IPS-18c (cell line): ENCODE data around the gene ANKRD9.
"Not testable (repeated sequence)": the region's sequence is repeated elsewhere in the genome, so short reads cannot be mapped to it uniquely, and the experiment has no call there.

Experiments used
- H3K4me3 ChIP-seq: 2 replicates; pipeline ENCODE4 v1.7.0; 2013; ENCODE audit warnings: low read depth, mild to moderate bottlenecking, low read length, moderate library complexity; ENCODE audit not compliant: insufficient read depth
- H3K9me3 ChIP-seq: one replicate; pipeline ENCODE4 v1.6.1; 2013; ENCODE audit warnings: mild to moderate bottlenecking, low read length, moderate library complexity; ENCODE audit not compliant: control insufficient read depth, insufficient read depth

ANKRD9 gene

DNA sequence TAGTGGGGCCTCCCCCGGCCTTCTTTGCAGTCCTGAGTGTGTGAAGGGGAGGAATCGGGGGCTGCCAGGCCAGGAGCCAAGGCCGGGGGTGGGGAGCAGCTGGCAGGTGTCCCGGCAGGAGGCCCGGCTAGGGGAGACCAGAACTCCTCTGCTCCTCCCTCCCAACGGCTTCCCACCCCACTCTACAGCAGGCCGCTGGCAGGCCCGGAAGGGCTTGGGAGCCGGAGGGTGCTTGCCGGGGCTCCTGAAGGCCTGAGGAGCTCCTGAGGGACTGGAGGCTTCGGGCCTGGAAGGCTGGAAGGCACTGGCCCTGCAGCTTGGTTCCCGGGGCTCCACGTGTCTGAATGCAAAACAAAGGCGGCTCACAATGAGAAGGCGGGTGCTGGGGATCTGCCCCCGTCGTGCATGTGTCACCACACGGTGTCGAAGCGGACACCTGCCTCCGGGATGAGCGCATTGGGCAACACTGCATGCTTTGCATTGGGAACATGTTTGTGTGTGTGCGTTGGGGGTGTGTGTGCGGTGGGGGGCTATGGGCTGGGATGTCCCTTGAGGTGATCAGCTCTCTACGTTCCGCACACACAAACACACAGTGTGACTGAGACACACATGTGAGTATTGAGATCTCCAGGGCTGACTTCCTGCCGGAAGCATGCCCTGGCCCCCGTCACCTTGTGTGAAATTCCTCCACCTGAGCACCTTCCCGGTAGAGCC is 30.9 kb upstream of the ANKRD9 start:
- H3K9me3 ChIP-seq = no peaks in the 10 kb centered on the region
- no peak overlapping the region; the same call in 1 of the 2 replicates for H3K4me3 ChIP-seq

DNA sequence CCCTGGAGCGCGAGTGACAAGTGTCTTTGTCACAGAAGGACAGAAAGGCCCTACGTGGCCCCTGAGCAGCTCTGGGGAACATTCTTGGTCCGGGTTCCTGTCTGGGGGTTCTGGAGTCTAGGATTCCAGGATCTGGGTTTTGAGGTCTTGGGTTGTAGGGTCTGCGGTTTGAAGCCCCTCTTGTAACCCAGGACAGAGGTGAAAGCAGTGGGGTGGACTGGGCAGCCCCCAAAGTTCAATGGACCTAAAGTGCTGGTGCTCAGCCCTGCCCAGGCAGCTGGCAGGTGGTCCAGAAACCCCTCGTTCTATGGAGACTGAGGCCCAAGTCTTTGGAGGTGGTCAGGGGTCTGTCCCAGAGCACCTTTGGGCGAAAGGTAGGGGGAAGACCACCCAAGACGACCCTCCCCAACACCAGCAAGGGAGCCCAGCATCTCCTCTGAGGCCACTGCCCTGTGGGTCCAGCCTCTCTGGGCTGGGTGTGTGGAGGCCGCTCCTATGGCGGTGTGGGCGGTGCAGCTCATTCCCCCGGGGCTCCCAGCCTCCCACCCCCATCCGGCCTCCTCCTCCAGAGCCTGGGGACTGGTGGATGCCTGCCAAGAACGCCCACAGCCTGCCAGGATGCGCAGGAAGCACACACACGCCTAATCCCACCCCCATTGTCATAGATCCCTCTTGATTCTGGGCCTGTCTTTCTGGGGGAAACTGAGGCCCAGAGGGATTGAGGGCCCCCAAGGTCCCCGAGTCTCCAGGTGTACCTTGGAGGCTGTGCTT is 30.2 kb upstream of the ANKRD9 start:
- H3K4me3 ChIP-seq = no peak overlapping the region
- H3K9me3 ChIP-seq = no peaks in the 10 kb centered on the region

DNA sequence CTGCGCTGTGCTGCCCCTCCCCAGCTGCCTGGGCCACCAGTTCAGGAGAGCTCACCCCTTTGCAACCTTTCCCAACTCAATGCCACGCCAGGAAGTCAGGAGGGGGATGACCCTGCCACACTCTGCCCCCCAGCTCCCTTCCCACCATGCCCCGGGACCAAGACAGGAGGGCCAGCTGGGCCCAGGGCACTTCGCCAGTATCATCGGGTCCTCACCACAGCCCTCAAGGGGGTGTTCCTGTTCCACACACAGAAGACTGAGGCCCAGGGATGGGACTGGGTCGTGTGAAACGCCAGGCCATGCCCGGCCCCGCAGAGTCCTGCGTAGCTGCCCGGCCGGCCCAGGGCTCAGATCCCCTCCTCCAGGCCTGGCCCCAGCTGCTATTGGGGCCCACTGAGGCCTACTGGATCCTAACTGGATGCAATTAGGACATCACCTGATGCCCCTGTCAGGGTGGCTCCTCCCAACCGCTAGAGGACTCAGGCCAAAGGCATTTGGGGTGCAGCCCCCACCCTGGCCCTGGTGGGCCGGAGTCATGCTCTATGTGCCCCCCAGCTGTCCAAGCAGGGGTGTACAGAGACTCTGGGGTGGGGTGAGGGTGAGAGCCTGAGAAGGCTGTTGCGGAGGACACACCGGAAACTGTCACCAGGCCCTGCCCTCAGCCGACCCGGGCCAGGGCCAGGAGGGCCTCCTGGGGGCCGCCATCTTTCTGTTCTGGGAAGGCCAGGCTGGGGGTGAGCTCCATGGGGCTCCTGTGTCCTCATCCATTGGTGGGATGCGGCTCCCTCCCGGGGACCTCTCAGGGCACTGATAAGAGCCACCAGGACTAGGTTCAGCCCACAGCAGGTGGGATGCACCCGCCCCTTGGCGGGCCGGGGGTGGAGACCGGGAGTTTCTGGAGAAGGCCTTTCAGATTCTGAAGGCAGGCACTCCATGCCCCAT is 29.3 kb upstream of the ANKRD9 start:
- no peak overlapping the region for H3K4me3 ChIP-seq
- no peaks in the 10 kb centered on the region for H3K9me3 ChIP-seq

DNA sequence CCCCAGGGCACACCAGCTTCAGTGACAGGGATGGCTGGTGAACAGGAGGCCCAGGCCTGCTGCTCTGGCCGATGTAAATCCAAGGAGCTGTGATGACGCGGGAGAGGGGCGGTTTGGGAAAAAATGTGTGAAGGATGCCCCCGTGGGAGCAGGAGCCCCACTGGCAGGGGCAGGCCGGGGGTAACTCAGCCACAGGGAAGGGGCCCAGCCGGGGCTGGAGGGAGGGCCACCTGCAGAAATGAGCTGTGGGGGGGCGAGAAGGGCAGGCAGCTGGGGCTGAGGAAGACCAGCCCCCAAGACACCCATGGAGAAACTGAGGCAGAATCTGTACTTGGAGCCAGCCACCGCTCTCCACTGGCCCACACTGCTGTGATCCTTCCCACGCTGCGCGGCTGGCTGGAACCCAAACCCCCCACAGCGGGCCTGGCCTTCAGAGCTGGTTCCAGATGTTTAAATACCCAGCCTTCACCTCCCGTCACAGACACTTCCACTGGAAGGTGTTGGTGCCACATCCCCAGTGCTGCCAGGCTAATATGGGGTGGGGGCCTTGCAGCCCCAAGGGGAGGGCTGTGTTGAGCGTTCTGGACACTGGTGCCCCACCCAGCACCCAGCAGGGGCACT is 28.5 kb upstream of the ANKRD9 start:
- Histone ChIP-seq H3K4me3 (no peak overlapping the region), H3K9me3 (no peaks in the 10 kb centered on the region)

DNA sequence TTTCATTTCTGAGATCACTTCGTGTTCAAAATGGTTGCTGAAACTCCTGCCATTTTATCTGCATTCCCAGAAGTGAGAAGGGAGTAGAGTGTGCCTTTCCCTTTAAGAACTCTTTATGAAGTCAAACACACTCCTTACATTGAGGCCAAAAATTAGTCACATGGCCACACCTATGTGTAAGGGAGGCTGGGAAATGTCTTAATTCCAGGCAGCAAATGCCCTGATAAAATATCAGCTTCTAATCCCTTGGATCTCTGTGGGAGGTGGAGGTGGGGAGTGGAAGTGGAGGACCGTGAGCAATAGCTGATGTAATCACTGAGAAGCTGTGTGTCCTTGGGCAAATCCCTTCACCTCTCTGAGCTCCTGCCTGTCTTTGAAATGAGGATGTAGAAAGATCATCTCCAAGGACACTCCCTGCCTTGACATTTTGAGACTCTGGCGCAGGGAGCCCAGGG is 22.7 kb upstream of the ANKRD9 start:
- Histone ChIP-seq H3K9me3 (peaks cover 3% of the 10 kb centered on the region), H3K4me3 (no peak overlapping the region)

DNA sequence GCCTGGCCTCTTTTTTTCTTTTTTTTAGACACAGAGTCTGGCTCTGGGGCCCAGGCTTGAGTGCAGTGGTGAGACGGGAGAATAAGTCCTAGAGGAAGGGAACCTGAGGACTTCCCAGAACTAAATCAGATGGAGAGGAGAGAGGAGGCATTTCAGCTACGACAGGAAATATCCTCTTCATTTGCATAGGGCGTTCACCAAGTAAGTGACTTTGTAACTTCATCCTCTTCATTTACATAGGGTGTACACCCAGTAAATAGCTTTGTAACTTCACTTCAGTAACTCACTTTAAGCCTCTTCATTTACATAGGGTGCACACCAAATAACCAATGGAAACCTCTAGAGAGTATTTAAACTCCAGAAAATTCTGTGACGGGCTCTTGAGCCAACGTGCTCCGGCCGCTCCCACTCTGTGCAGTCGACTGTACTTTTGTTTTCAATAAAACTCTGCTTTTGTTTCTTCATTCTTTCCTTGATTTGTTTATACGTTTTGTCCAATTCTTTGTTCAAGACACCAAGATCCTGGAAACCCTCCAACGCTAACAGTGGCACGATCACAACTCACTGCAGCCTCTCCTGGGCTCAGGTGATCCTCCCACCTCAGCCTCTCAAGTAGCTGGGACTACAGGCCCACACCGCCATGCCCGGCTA is 21.4 kb upstream of the ANKRD9 start:
- Histone ChIP-seq H3K9me3 (peaks cover 3% of the 10 kb centered on the region), H3K4me3 (no peak overlapping the region)

DNA sequence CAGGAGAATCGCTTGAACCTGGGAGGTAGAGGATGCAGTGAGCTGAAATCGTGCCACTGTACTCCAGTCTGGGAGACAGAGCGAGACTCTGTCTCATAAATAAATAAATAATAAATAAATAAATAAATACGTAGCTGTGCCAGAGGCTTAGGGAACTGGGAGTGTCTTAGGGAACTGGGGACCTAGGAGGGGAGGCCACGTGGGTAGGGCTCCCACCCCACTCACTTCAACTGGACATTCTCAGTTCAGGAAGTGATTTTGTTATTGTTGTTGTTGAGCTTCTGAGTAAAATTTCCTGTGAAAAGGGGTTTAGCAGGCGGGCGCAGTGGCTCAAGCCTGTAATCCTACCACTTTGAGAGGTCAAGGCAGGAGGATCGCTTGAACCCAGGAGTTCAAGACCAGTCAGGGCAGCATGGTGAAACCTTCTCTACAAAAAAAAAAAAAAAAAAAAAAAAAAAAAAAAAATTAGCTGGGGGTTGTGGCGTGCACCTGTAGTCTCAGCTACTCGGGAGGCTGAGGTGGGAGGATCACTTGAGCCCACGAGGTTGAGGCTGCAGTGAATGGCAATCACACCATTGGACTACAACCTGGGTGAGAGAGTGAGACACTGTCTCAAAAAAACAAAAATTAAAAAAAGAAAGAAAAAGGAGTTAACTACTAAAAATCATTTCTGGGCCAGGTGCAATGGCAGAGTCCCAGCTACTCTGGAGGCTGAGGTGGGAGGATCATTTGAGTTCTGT is 19.0 kb upstream of the ANKRD9 start:
- no peak overlapping the region for H3K4me3 ChIP-seq
- peaks cover 3% of the 10 kb centered on the region for H3K9me3 ChIP-seq

DNA sequence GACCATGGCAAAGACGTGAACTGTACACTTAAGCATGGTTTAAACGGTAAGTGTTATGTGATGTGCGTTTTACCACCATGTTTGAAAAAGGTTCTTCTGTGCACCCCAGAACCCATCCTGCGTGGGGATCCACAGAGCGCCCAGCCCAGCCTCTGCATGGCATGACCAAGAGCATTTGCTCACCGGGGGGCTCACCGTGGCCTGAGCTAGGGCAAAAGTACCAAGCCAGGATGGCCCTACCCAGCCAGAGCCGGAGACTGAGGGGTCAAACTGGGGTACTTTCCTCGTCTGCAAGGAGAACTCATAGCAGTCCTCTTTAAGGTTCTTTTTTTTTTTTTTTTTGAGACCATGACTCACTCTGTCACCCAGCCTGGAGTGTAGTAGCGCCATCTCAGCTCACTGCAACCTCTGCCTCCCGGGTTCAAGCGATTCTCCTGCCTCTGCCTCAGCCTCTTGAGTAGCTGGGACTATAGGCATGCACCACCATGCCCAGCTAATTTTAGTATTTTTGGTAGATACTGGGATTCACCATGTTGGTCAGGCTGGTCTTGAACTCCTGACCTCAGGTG is 16.4 kb upstream of the ANKRD9 start:
- peaks cover 3% of the 10 kb centered on the region for H3K9me3 ChIP-seq
- H3K4me3 ChIP-seq = no peak overlapping the region

DNA sequence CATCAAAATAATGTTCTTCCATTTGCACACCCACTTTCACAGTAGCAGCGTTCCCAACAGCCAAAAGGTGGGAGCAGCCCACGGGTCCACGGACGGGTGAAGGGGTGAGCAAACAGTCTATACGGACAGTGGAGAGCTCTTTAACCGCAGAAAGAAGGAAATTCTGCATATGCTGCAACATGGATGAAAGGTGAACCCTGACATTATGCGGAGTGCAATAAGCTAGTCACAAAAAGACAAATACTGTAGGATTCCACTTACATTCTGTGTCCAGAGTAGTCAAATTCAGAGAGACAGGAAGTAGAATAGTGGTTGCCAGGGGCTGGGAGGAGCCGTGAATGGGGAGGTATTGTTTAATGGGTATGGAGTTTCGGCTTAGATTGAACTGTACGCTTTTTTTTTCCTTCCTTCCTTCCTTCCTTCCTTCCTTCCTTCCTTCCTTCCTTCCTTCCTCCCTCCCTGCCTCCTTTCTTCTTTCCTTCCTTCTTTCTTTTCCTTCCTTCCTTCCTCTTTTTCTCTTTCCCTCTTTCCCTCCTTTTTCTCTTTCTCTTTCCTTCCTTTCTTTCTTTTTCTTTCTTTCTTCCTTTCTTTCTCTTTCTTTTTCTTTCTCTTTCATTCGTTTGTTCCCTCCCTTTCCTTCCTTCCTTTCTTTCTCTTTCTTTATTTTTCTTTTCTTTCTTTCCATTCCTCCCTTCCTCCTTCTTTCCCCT is 15.8 kb upstream of the ANKRD9 start:
- Histone ChIP-seq H3K9me3 (peaks cover 3% of the 10 kb centered on the region), H3K4me3 (peak overlapping the region; percentile 54)

DNA sequence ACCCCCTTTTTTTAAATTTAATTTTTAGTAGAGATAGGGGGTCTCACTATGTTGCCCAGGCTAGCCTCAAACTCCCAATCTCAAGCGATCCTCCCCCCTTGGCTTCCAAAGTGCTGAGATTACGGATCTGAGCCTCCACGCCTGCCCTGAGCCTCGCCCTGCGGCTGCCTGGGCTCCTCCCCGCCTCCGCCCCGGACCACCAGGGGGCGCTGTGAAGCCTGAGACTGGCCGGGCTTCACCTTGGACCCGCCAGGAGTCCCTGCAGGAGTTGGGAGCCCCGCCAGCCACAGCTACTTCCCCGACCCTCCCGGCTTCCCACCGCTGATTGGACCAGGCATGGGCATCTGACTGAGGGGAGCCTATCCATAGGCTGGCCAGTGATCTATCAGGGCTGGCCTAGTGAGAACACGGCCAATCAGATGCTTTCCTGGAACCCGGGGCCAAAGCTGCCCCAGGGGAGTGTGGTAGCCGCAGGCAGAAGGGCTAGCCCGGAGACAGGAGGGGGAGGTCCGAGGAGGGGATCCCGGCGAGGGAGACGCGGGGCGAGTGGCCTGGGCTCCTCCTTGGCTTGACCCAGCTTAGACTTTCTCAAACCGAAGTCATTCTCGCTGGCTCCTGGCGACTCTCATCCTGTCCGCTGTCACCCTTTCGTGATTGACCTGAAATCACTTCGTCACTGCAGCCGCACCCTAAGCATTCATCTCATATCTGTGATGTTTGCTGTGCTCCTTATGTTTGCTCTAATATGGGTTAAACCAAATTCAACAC is 15.1 kb upstream of the ANKRD9 start:
- Histone ChIP-seq H3K4me3 (peak overlapping the region; percentile 54), H3K9me3 (peaks cover 3% of the 10 kb centered on the region)

DNA sequence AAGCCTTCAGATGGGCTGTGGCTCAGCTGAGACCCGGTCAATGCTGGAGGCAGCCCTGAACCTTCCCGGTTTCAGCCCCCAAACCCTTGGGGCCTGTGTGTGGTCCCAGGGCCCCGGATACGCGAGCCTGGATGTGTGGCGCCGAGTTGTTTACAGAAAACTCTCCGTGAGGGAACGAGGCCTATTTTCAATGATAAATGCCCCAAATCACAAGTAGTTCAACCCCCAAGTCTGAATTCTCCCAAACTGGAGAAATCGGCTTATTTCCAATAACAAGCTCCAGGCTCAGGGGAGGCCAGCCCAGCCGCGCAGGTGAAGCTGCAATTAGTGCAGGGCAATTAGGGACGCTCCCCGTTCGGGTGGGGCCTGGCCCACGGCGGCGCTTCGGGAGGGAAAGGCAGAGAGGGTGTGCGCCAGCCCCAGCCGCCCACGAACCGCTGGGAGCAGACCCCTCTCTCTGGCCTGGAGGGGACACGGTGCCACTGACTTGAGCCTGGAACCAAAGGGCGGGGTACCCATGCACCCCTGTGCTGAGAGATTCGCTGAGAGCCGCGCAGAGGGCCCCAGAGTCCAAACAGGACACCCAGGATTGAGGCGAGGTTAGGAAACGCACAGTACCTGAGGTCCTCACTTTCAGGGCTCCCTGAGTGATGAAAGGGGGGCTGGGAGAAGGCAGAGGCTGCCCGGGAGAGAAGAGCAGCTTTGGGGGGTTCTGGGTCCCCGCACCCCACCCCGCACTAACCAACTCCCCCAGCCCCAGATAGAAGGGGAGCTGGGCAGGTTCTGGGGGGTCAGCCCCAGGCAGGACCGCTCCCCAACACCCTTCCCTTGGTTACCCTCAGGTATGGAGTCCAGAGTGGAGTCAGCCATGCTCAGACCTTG is 14.2 kb upstream of the ANKRD9 start:
- Histone ChIP-seq H3K9me3 (peaks cover 3% of the 10 kb centered on the region), H3K4me3 (no peak overlapping the region)

DNA sequence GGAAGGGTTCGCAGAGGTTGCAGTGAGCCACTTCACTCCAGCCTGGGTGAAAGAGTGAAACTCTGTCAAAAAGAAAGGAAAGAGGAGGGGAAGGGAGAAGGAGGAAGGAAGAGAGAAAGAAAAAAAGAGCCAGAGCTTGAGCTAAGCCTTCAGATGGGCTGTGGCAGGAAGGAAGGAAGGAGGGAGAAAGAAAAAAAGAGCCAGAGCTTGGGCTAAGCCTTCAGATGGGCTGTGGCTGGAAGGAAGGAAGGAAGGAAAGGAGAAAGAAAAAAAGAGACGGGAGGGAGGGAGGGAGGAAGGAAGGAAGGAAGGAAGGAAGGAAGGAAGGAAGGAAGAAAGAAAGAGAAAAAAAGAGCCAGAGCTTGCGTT is 13.6 kb upstream of the ANKRD9 start:
- H3K4me3 ChIP-seq = no peak overlapping the region

DNA sequence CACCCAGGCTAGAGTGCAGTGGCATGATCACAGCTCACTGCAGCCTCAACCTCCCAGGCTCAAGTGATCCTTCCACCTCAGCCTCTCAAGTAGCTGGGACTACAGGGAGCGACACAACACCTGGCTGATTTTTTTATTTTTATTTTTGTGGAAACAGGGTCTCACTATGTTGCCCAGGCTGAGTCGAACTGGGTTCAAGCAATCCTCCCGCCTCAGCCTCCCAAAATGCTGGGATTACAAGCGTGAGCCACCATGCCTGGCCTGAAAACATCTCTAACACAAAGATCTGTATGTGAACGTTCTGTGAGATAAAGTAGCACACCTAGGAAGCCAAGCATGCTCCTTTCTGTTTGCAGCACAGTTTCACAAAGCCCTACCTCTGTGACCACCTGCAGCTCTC is 10.1 kb upstream of the ANKRD9 start:
- H3K4me3 ChIP-seq, H3K9me3 ChIP-seq: not testable (repeated sequence)

More for the DNA sequence above, 13.6 kb upstream of the ANKRD9 start:
- H3K9me3 ChIP-seq = peaks cover 3% of the 10 kb centered on the region

DNA sequence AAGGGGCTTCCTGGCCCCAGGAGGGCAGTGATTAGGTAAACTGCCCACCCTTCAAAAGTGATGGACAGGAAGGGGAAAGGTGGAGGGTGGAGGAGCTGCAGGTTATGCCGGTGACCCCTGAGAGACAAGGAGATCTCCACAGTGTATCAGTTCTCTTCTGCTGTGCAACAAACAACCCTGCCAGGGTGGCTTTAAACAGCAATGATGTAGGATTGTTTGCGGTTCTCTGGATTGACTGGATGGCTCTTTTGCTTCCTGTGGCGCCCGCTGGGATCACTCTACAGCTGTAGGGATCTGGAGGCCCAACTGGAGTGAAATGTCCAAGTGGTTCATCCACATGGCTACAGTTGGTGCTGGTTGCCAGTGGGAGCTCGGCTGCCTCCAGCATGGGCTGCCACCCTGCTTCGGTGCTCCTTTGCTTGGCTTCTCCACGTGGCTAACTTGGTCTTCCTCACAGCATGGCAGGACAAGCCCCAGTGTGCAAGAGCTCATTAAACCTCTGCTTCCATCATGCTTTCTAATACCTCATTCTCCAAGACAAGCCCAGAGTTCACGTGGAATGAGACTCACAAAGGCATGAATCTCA is 8.6 kb upstream of the ANKRD9 start:
- H3K4me3 ChIP-seq = no peak overlapping the region

More for the DNA sequence above, 8.6 kb upstream of the ANKRD9 start:
- no peaks in the 10 kb centered on the region for H3K9me3 ChIP-seq
